Loucy (cell line): ENCODE measurements around the gene RAP1GAP2.

Experiments
- H2AFZ ChIP-seq: fragments of 200-600 bp; sonication (generic); 2 replicates; pipeline ENCODE4 v1.6.0; 2016; ENCODE audit warnings: antibody characterized with exemption, mild to moderate bottlenecking, low read length, moderate library complexity
- H3F3A ChIP-seq: fragments of 200-600 bp; 2 replicates; pipeline ENCODE4 v1.6.0; 2016; ENCODE audit warnings: antibody characterized with exemption, low read depth, mild to moderate bottlenecking
- H3K27me3 ChIP-seq: fragments of 200-600 bp; sonication (generic); 2 replicates; pipeline ENCODE4 v1.6.1; 2014; ENCODE audit warnings: low read length, mild to moderate bottlenecking; ENCODE audit not compliant: insufficient read depth, poor library complexity, severe bottlenecking
- H3K36me3 ChIP-seq: fragments of 200-600 bp; sonication (generic); 2 replicates; pipeline ENCODE4 v1.6.1; 2016; ENCODE audit warnings: low read length; ENCODE audit not compliant: insufficient read depth
- H3K4me1 ChIP-seq: fragments of 200-600 bp; sonication (generic); 2 replicates; pipeline ENCODE4 v1.5.1; 2014; ENCODE audit warnings: low read length, mild to moderate bottlenecking; ENCODE audit not compliant: insufficient read depth, poor library complexity, severe bottlenecking
- H3K4me2 ChIP-seq: fragments of 200-600 bp; sonication (generic); 2 replicates; pipeline ENCODE4 v1.6.0; 2014; ENCODE audit warnings: antibody characterized with exemption, low read length, low read depth, mild to moderate bottlenecking; ENCODE audit not compliant: poor library complexity, severe bottlenecking
- H3K4me3 ChIP-seq: fragments of 200-600 bp; sonication (generic); 2 replicates; pipeline ENCODE4 v1.5.1; 2014; ENCODE audit warnings: low read length, mild to moderate bottlenecking, mixed read lengths; ENCODE audit not compliant: poor library complexity, severe bottlenecking
- H3K79me2 ChIP-seq: fragments of 200-600 bp; sonication (generic); 2 replicates; pipeline ENCODE4 v1.6.1; 2014; ENCODE audit warnings: low read length; ENCODE audit not compliant: insufficient read depth
- H3K9ac ChIP-seq: fragments of 200-600 bp; sonication (generic); 2 replicates; pipeline ENCODE4 v1.6.0; 2014; ENCODE audit warnings: mild to moderate bottlenecking, low read depth, low read length, moderate library complexity; ENCODE audit not compliant: poor library complexity, severe bottlenecking
- H3K9me2 ChIP-seq: fragments of 200-600 bp; sonication (generic); replicated peaks from 2 replicates; pipeline ENCODE4 v1.6.1; 2016; ENCODE audit warnings: low read depth, low read length, mixed read lengths
- H3K9me3 ChIP-seq: fragments of 200-600 bp; sonication (generic); 2 replicates; pipeline ENCODE4 v1.6.1; 2014; ENCODE audit warnings: mild to moderate bottlenecking, antibody characterized with exemption, low read length, low read depth; ENCODE audit not compliant: insufficient read depth
- H4K20me1 ChIP-seq: fragments of 200-600 bp; sonication (generic); 2 replicates; pipeline ENCODE4 v1.6.0; 2014; ENCODE audit warnings: antibody characterized with exemption, low read length, mild to moderate bottlenecking; ENCODE audit not compliant: insufficient read depth, poor library complexity, severe bottlenecking
- CTCF ChIP-seq: fragments of 200-600 bp; sonication (generic); conservative IDR thresholded peaks from 2 replicates; pipeline ENCODE4 v1.5.1; 2014; ENCODE audit warnings: mild to moderate bottlenecking, antibody characterized with exemption, low read length
- EZH2phosphoT487 ChIP-seq: fragments of 200-600 bp; IDR thresholded peaks from 2 replicates; pipeline ENCODE4 v1.6.1; 2018; ENCODE audit warnings: antibody characterized with exemption, mild to moderate bottlenecking, moderate library complexity, borderline replicate concordance

RAP1GAP2 gene

GRCh38 chr17:2982854-2983253 lies 186.6 kb downstream of the RAP1GAP2 start:
- H3K9me2 ChIP-seq: no peaks in the 10 kb centered on the region
- no peaks in the 10 kb centered on the region for H3K9me3 ChIP-seq
- H3K9ac ChIP-seq: no peak overlapping the region
- no peaks in the 10 kb centered on the region for H3K4me1 ChIP-seq
- no peaks in the 10 kb centered on the region for H3K27me3 ChIP-seq
- H3F3A ChIP-seq: no peaks in the 10 kb centered on the region
- no peak overlapping the region for H2AFZ ChIP-seq
- H3K36me3 ChIP-seq: peaks cover 90% of the 10 kb centered on the region; the same call in 1 of the 2 replicates
- no peaks in the 10 kb centered on the region for H4K20me1 ChIP-seq
- H3K4me3 ChIP-seq: no peak overlapping the region
- TF ChIP-seq EZH2phosphoT487 (no peak), CTCF (no peak)
- no peak overlapping the region for H3K4me2 ChIP-seq
- no peaks in the 10 kb centered on the region for H3K79me2 ChIP-seq

- no peaks in the 10 kb centered on the region for H4K20me1 ChIP-seq
- H3K9me2 ChIP-seq: no peaks in the 10 kb centered on the region
- H3K4me3 ChIP-seq: no peak overlapping the region
- TF ChIP-seq CTCF (no peak), EZH2phosphoT487 (no peak)
- peaks cover 90% of the 10 kb centered on the region; the same call in 1 of the 2 replicates for H3K36me3 ChIP-seq
- H2AFZ ChIP-seq: no peak overlapping the region
- H3K79me2 ChIP-seq: no peaks in the 10 kb centered on the region
- H3K9ac ChIP-seq: no peak overlapping the region
- H3K4me1 ChIP-seq: no peaks in the 10 kb centered on the region
- H3K9me3 ChIP-seq: no peaks in the 10 kb centered on the region
- no peak overlapping the region for H3K4me2 ChIP-seq
- H3F3A ChIP-seq: no peaks in the 10 kb centered on the region
- no peaks in the 10 kb centered on the region for H3K27me3 ChIP-seq
Measured at GRCh38 chr17:2983255-2983654, 187.0 kb downstream of the RAP1GAP2 start.

GRCh38 chr17:2985318-2985717 lies 189.1 kb downstream of the RAP1GAP2 start:
- no peak overlapping the region for H3K4me2 ChIP-seq
- H3K9ac ChIP-seq: no peak overlapping the region
- no peak for TF ChIP-seq CTCF
- no peak for TF ChIP-seq EZH2phosphoT487
- no peaks in the 10 kb centered on the region for H3K79me2 ChIP-seq
- H3K36me3 ChIP-seq: peaks cover 90% of the 10 kb centered on the region; the same call in 1 of the 2 replicates
- no peaks in the 10 kb centered on the region for H3K9me3 ChIP-seq
- H3K27me3 ChIP-seq: no peaks in the 10 kb centered on the region
- no peaks in the 10 kb centered on the region for H3K4me1 ChIP-seq
- no peak overlapping the region for H3K4me3 ChIP-seq
- no peaks in the 10 kb centered on the region for H3F3A ChIP-seq
- H3K9me2 ChIP-seq: no peaks in the 10 kb centered on the region
- no peak overlapping the region for H2AFZ ChIP-seq
- H4K20me1 ChIP-seq: no peaks in the 10 kb centered on the region
